Measurements from ENCODE around the gene KIAA1191.

The KIAA1191 gene

GRCh38 chr5:176379881-176380280 is 18.3 kb upstream of the KIAA1191 start:
- TF ChIP-seq REST (IDR thresholded peaks at IDR 0.05; ENCODE audit: insufficient read depth in 1 of 2, low read depth in 2 of 2, low read length in 2 of 2) = no peak
- no peak for TF ChIP-seq POLR2AphosphoS5 (IDR thresholded peaks at IDR 0.05; ENCODE audit: low read depth, low read length)
- TF ChIP-seq SIN3A (IDR thresholded peaks at IDR 0.05; ENCODE audit: borderline replicate concordance, insufficient read depth, low read length) = no peak
- no peak for TF ChIP-seq FOXP2 (optimal IDR thresholded peaks at IDR 0.05; ENCODE audit: borderline replicate concordance, extremely low read depth, extremely low read length, insufficient read depth)
- no peak for TF ChIP-seq TAF1 (IDR thresholded peaks at IDR 0.05; ENCODE audit: borderline replicate concordance, insufficient read depth, low read length)

- no peak for TF ChIP-seq FOXP2 (optimal IDR thresholded peaks at IDR 0.05; ENCODE audit: borderline replicate concordance, extremely low read depth, extremely low read length, insufficient read depth)
- TF ChIP-seq REST (IDR thresholded peaks at IDR 0.05; ENCODE audit: insufficient read depth in 1 of 2, low read depth in 2 of 2, low read length in 2 of 2) = no peak
- TF ChIP-seq POLR2AphosphoS5 (IDR thresholded peaks at IDR 0.05; ENCODE audit: low read depth, low read length) = no peak
- TF ChIP-seq SIN3A (IDR thresholded peaks at IDR 0.05; ENCODE audit: borderline replicate concordance, insufficient read depth, low read length) = no peak
Observed at GRCh38 chr5:176373100-176373818, 11.7 kb upstream of the KIAA1191 start.

GRCh38 chr5:176371621-176372539 is 10.3 kb upstream of the KIAA1191 start:
- TF ChIP-seq FOXP2 (optimal IDR thresholded peaks at IDR 0.05; ENCODE audit: borderline replicate concordance, extremely low read depth, extremely low read length, insufficient read depth) (no peak), REST (IDR thresholded peaks at IDR 0.05; ENCODE audit: insufficient read depth in 1 of 2, low read depth in 2 of 2, low read length in 2 of 2) (no peak), TAF1 (IDR thresholded peaks at IDR 0.05; ENCODE audit: borderline replicate concordance, insufficient read depth, low read length) (no peak)

GRCh38 chr5:176369934-176370711 is 8.6 kb upstream of the KIAA1191 start:
- no peak for TF ChIP-seq POLR2AphosphoS5 (IDR thresholded peaks at IDR 0.05; ENCODE audit: low read depth, low read length)
- no peak for TF ChIP-seq FOXP2 (optimal IDR thresholded peaks at IDR 0.05; ENCODE audit: borderline replicate concordance, extremely low read depth, extremely low read length, insufficient read depth)
- no peak for TF ChIP-seq REST (IDR thresholded peaks at IDR 0.05; ENCODE audit: insufficient read depth in 1 of 2, low read depth in 2 of 2, low read length in 2 of 2)
- TF ChIP-seq TAF1 (IDR thresholded peaks at IDR 0.05; ENCODE audit: borderline replicate concordance, insufficient read depth, low read length) = no peak
- TF ChIP-seq SIN3A (IDR thresholded peaks at IDR 0.05; ENCODE audit: borderline replicate concordance, insufficient read depth, low read length) = no peak

All from PFSK-1 (cell line).